ENCODE measurements around the gene AP1S3.

GRCh38 chr2:223801736-223802135, 35.6 kb downstream of the AP1S3 start:
- TF ChIP-seq SUZ12 (IDR thresholded peaks at IDR 0.05; ENCODE audit: extremely low read depth, insufficient read depth, insufficient read length) (no peak), ZNF274 (IDR thresholded peaks at IDR 0.05; ENCODE audit: low read depth, low read length) (no peak), YY1 (IDR thresholded peaks at IDR 0.05; ENCODE audit: insufficient read depth, insufficient read length) (no peak)

Measured in NT2/D1 (cell line).